NB4 (cell line): ENCODE data around the gene PLCH2.

Experiments
- DNase-seq: peaks from one replicate; pipeline ENCODE4 v3.0.0; 2010; ENCODE audit warnings: low read depth
- H3K4me3 ChIP-seq: one replicate; pipeline ENCODE4 v1.5.1; 2011; ENCODE audit warnings: mild to moderate bottlenecking, low read depth, low read length, moderate library complexity
- MAX ChIP-seq: IDR thresholded peaks from 2 replicates; pipeline ENCODE4 v1.6.1; 2011; ENCODE audit warnings: low read depth, low read length
- MYC ChIP-seq: IDR thresholded peaks from 2 replicates; pipeline ENCODE4 v1.6.1; 2011; ENCODE audit warnings: low read depth, low read length
- POLR2A ChIP-seq: IDR thresholded peaks from 2 replicates; pipeline ENCODE4 v1.6.1; 2011; ENCODE audit warnings: mild to moderate bottlenecking; ENCODE audit not compliant: insufficient read length; ENCODE audit errors: extremely low read depth
- TF ChIP-seq, protein P1 (sequence below): IDR thresholded peaks from one replicate; pipeline ENCODE4 v1.5.1; 2012; ENCODE audit warnings: low read depth, low read length

PLCH2 gene

GRCh38 chr1:2528966-2529783, 53.1 kb downstream of the PLCH2 start:
- DNase-seq = peak; percentile 41

DNA sequence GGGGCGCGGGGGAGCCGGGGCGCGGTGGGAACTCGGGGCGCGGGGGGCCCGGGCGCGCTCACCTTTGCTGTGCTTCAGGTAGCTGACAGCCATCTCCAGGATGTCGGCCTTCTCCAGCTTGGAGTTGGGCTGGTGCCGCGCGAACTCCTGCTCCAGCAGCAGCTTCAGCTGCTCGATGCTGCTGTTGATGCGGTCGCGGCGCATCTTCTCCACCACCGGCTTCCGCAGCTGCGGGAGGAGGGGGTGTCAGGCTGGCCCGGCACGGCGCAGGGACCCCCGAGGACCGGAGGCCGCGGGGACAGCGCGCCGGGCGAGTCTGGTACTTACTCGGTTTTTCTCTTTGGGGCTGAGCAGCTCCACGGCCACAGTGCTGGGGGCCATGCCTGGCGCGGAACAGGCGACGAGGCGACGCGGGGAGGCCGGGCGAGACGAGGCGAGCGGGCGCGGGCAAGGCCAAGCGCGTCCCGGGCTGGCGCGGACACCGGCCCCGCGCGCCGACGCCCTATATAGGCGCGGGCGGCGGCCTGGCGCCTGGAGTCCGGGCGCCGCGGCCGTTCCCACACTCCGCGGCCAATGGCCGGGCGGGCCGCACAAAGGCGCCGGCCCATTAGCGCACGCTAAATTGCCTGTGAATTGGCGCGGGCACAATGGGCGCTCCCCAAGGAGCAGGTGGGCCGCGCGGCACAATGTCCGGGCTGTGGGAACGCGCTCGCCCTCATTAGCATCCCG, 53.9 kb downstream of the PLCH2 start, which contains the start of gene HES5:
Gene HES5 (minus strand): TSS at position 480 of the 729 bp plus-strand sequence. CDS start 99 bp downstream, at position 381.
- DNase-seq = no peak
- H3K4me3 ChIP-seq = no peak within 1 kb of the TSS
- no peak for TF ChIP-seq MAX
- TF ChIP-seq, protein P1, sequence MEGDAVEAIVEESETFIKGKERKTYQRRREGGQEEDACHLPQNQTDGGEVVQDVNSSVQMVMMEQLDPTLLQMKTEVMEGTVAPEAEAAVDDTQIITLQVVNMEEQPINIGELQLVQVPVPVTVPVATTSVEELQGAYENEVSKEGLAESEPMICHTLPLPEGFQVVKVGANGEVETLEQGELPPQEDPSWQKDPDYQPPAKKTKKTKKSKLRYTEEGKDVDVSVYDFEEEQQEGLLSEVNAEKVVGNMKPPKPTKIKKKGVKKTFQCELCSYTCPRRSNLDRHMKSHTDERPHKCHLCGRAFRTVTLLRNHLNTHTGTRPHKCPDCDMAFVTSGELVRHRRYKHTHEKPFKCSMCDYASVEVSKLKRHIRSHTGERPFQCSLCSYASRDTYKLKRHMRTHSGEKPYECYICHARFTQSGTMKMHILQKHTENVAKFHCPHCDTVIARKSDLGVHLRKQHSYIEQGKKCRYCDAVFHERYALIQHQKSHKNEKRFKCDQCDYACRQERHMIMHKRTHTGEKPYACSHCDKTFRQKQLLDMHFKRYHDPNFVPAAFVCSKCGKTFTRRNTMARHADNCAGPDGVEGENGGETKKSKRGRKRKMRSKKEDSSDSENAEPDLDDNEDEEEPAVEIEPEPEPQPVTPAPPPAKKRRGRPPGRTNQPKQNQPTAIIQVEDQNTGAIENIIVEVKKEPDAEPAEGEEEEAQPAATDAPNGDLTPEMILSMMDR = no peak
- TF ChIP-seq MYC = no peak
- no peak for TF ChIP-seq POLR2A

More at GRCh38 chr1:2528966-2529783, 53.1 kb downstream of the PLCH2 start:
- H3K4me3 ChIP-seq = no peak overlapping the region
- TF ChIP-seq MAX (no peak), MYC (no peak), POLR2A (no peak)
- TF ChIP-seq, protein P1 = no peak

- TF ChIP-seq MYC (no peak), MAX (no peak), POLR2A (no peak)
- TF ChIP-seq, protein P1 = no peak
- no peak overlapping the region for H3K4me3 ChIP-seq
- DNase-seq = no peak
These were observed 54.6 kb downstream of the PLCH2 start for GRCh38 chr1:2530513-2531361.

GRCh38 chr1:2532485-2533160, 56.5 kb downstream of the PLCH2 start:
- TF ChIP-seq MAX (no peak), POLR2A (no peak), MYC (no peak)
- TF ChIP-seq, protein P1 = no peak
- H3K4me3 ChIP-seq = no peak overlapping the region
- no peak for DNase-seq

DNA sequence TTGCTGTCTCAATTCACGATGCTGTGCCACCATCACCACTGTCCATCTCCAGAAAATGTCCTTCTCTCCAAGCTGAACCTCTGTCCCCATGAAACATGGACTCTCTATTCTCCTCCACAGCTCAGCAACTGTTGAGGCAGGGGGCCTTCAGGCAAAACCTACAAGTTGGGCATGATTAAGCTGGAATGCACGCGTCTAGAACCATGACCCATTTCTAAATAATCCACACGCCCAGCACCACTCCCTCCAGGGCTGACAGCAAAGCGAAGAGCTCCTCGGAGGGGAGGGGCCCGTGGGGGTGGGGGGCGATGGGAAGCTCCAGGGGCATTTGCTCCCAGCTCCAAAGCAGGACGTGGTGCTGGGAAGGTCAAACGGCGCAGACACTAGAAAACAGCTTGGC, 57.3 kb downstream of the PLCH2 start:
- no peak for DNase-seq
- TF ChIP-seq, protein P1 = no peak
- TF ChIP-seq MYC (no peak), POLR2A (no peak), MAX (no peak)
- H3K4me3 ChIP-seq = no peak overlapping the region
